ENCODE data around the gene CDC45.

DNA sequence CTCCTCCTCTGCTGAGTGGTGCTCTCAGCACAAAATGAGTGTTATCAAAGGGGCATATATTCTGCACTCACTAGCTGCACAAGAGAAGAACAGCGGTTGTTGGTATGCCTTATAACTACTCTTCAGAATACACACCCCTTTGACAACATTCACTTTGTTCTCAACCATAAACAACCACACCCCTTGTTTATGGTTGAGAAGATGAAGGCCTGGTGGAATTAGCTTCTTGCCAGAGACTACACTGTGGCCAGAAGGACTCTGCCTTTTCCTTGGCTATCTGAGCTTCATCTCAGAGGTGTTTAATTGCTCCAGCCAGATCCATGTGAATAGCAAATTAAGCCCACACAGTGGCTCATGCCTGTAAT is 89.5 kb downstream of the CDC45 start:
- TF ChIP-seq, protein P1, sequence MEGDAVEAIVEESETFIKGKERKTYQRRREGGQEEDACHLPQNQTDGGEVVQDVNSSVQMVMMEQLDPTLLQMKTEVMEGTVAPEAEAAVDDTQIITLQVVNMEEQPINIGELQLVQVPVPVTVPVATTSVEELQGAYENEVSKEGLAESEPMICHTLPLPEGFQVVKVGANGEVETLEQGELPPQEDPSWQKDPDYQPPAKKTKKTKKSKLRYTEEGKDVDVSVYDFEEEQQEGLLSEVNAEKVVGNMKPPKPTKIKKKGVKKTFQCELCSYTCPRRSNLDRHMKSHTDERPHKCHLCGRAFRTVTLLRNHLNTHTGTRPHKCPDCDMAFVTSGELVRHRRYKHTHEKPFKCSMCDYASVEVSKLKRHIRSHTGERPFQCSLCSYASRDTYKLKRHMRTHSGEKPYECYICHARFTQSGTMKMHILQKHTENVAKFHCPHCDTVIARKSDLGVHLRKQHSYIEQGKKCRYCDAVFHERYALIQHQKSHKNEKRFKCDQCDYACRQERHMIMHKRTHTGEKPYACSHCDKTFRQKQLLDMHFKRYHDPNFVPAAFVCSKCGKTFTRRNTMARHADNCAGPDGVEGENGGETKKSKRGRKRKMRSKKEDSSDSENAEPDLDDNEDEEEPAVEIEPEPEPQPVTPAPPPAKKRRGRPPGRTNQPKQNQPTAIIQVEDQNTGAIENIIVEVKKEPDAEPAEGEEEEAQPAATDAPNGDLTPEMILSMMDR (conservative IDR thresholded peaks at IDR 0.05 in 1 of 2, IDR thresholded peaks at IDR 0.05 in 1 of 2; ENCODE audit: extremely low read depth in 1 of 2, insufficient read depth in 1 of 2, low read depth in 1 of 2, low read length in 2 of 2): no peak
- no peak for TF ChIP-seq EZH2 (IDR thresholded peaks at IDR 0.05; ENCODE audit: borderline replicate concordance, low read length)
